WI38 (cell line): ENCODE results near the gene ADAMTS3.

Experiments
- H3K4me3 ChIP-seq: 2 replicates; pipeline ENCODE4 v1.5.1; 2011; ENCODE audit warnings: low read depth, mild to moderate bottlenecking, control low read depth, low read length
- CTCF ChIP-seq: IDR thresholded peaks from 2 replicates; pipeline ENCODE4 v1.5.1; 2012; ENCODE audit warnings: low read depth, mild to moderate bottlenecking, control low read depth, low read length

The ADAMTS3 gene

GRCh38 chr4:72286910-72287309 lies 282.1 kb downstream of the ADAMTS3 start:
- no peak overlapping the region for H3K4me3 ChIP-seq
- no peak for TF ChIP-seq CTCF

- no peak overlapping the region for H3K4me3 ChIP-seq
- no peak for TF ChIP-seq CTCF
These were observed 282.8 kb downstream of the ADAMTS3 start for GRCh38 chr4:72286185-72286584.

GRCh38 chr4:72283357-72283756 lies 285.7 kb downstream of the ADAMTS3 start:
- no peak for TF ChIP-seq CTCF
- H3K4me3 ChIP-seq: no peak overlapping the region

GRCh38 chr4:72280252-72280651 lies 288.8 kb downstream of the ADAMTS3 start:
- no peak overlapping the region for H3K4me3 ChIP-seq
- no peak for TF ChIP-seq CTCF

GRCh38 chr4:72275381-72275780 lies 293.6 kb downstream of the ADAMTS3 start:
- H3K4me3 ChIP-seq: no peak overlapping the region
- no peak for TF ChIP-seq CTCF

GRCh38 chr4:72274251-72274650 lies 294.8 kb downstream of the ADAMTS3 start:
- TF ChIP-seq CTCF: no peak

GRCh38 chr4:72255269-72255668 lies 313.8 kb downstream of the ADAMTS3 start:
- TF ChIP-seq CTCF: no peak

More at GRCh38 chr4:72274251-72274650, 294.8 kb downstream of the ADAMTS3 start:
- H3K4me3 ChIP-seq: no peak overlapping the region

More at GRCh38 chr4:72255269-72255668, 313.8 kb downstream of the ADAMTS3 start:
- H3K4me3 ChIP-seq: no peak overlapping the region
